ENCODE measurements around the gene MIP.
"Not testable (repeated sequence)": the region's sequence is repeated elsewhere in the genome, so short reads cannot be mapped to it uniquely, and the experiment has no call there.

Gene MIP

GRCh38 chr12:56454557-56454956, at the start of gene MIP:
MIP (minus strand) TSS chr12:56454657; CDS start chr12:56454613, 44 bp downstream.
- no peak for DNase-seq (ENCODE audit: low read depth)

GRCh38 chr12:56499879-56500278, 45.4 kb upstream of the MIP start:
- DNase-seq (ENCODE audit: low read depth) = not testable (repeated sequence)

- DNase-seq (ENCODE audit: low read depth) = not testable (repeated sequence)
Measured at GRCh38 chr12:56499452-56499851, 45.0 kb upstream of the MIP start.

- DNase-seq (ENCODE audit: low read depth) = not testable (repeated sequence)
Measured at GRCh38 chr12:56498126-56498902, 43.9 kb upstream of the MIP start.

- not testable (repeated sequence) for DNase-seq (ENCODE audit: low read depth)
Measured at GRCh38 chr12:56496704-56497103, 42.2 kb upstream of the MIP start.

GRCh38 chr12:56494481-56494880, 40.0 kb upstream of the MIP start:
- DNase-seq (ENCODE audit: low read depth) = not testable (repeated sequence)

GRCh38 chr12:56494106-56494415, 39.6 kb upstream of the MIP start:
- not testable (repeated sequence) for DNase-seq (ENCODE audit: low read depth)

GRCh38 chr12:56493409-56494105, 39.1 kb upstream of the MIP start:
- DNase-seq (ENCODE audit: low read depth) = not testable (repeated sequence)

GRCh38 chr12:56490360-56490759, 35.9 kb upstream of the MIP start:
- no peak for DNase-seq (ENCODE audit: low read depth)

GRCh38 chr12:56488041-56488955, 33.8 kb upstream of the MIP start, which contains the start of gene GLS2:
GLS2 (minus strand) TSS chr12:56488161; CDS start chr12:56488118, 43 bp downstream.
- DNase-seq (ENCODE audit: low read depth) = peak; percentile 18

- no peak for DNase-seq (ENCODE audit: low read depth)
Measured at GRCh38 chr12:56487448-56488040, 33.1 kb upstream of the MIP start.

- no peak for DNase-seq (ENCODE audit: low read depth)
Measured at GRCh38 chr12:56486694-56487093, 32.2 kb upstream of the MIP start.

GRCh38 chr12:56484566-56484965, 30.1 kb upstream of the MIP start:
- no peak for DNase-seq (ENCODE audit: low read depth)

GRCh38 chr12:56479625-56480024, 25.2 kb upstream of the MIP start:
- no peak for DNase-seq (ENCODE audit: low read depth)

- DNase-seq (ENCODE audit: low read depth) = no peak
Measured at GRCh38 chr12:56477521-56478225, 23.2 kb upstream of the MIP start.

GRCh38 chr12:56476972-56477432, 22.5 kb upstream of the MIP start:
- no peak for DNase-seq (ENCODE audit: low read depth)

GRCh38 chr12:56476143-56476542, 21.7 kb upstream of the MIP start:
- DNase-seq (ENCODE audit: low read depth) = no peak

GRCh38 chr12:56474389-56474788, 19.9 kb upstream of the MIP start:
- DNase-seq (ENCODE audit: low read depth) = no peak

- DNase-seq (ENCODE audit: low read depth) = no peak
Measured at GRCh38 chr12:56469007-56469930, 14.8 kb upstream of the MIP start.

Data from non-pigmented ciliary epithelial cell (primary cell).